COLO668 (cell line): ENCODE results near the gene RADIL.
A peak's percentile ranks its signal among the peaks of the same experiment; 100 is the strongest.

Experiments
- DNase-seq: peaks from one replicate; lab custom pipeline; 2025; ENCODE audit not compliant: unreplicated experiment; lab: John Stamatoyannopoulos, UW

RADIL gene

GRCh38 chr7:4758791-4759190, 124.7 kb downstream of the RADIL start:
- no peak for DNase-seq

GRCh38 chr7:4758111-4758510, 125.4 kb downstream of the RADIL start:
- DNase-seq = no peak

- DNase-seq = no peak
Observed at GRCh38 chr7:4755045-4755444, 128.5 kb downstream of the RADIL start.

DNA sequence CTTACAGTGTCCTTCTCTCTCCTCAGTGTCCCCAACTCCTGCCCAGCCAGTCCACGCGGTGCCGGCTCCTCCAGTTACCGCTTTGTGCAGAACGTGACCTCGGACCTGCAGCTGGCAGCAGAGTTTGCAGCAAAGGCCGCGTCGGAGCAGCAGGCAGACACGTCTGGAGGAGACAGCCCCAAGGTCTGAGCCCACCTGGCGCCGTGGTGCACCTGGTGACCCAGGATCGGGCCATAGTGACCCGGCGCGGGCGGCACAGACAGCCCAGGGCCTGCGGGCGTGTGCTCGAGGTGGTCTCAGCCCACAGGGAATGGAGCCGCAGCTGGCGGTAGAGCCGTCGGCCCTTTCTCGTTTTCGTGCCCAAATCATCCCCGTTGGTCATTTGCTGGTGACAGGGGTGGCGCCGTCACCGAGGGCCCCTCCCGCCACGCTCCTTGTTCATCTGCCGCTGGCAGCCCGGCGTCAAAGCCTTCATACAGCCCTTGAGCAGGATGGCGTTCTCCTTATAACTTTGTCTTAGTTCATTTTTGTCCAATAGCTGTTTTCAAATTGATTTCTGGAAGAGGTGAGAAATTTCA, 129.0 kb downstream of the RADIL start:
- no peak for DNase-seq

DNA sequence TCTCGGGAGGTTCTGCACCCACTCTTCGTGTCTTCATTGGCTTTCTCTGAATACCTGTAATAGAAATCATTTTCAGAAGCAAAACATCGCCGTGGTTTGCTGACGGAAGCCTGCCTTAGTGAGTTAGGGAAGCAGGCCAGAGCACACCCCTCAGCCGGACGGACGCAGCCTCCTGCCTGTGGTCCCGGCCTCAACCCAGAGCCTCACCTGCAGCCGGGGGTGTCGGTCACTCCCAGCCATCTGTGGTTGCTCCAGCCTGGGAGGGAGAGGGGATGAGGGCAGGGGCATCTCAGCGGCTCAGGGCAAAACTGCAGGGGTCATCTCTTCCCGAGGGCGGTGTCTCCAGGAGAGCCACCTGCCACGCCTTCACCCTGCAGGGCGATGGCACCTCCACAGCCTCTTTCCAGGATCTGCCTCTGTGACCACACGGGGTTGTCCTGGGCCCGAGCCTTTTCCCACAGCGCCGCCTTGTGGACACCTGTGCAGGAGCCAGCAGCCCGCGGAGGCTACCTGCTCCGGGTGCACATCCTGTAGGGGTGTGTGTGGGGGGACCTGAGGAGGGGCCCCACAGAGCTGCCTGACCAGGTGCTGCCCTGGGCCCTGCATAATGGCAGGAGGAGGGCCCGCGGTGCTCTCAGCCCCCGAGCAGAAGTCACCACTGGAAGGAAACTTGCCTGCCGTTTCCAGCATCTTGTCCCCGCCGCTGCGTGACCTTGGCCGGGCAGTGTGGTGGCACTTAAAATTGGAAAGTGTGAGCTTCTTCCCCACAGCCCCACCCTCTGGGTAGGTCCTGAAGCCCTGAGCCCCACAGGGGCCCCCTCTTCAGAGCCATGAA, 129.7 kb downstream of the RADIL start:
- DNase-seq = peak; percentile 89

GRCh38 chr7:4751398-4751947, 132.0 kb downstream of the RADIL start:
- no peak for DNase-seq

GRCh38 chr7:4749798-4750197, 133.7 kb downstream of the RADIL start:
- DNase-seq = no peak

DNA sequence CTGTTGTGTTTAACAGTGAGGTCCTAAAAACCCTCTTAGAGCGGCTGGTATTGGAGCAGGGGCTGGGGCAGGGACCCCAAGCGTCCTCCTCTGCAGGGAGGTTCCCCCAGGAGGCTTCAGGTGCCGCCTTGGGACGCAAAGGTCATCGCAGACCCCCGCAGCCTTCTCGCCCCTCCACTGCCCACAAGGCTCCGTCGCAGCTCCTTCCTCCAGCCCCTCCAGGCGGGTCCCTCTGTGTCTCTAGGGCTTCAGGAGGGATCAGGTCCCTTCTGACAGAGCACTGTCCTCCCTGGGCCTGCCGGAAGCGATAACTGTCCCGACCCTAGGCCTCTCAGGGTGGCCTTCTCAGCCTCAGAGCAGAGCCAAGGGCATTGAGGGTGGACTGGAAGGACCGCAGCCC, 134.2 kb downstream of the RADIL start:
- no peak for DNase-seq
